ENCODE measurements around the gene DNAJC22.

DNA sequence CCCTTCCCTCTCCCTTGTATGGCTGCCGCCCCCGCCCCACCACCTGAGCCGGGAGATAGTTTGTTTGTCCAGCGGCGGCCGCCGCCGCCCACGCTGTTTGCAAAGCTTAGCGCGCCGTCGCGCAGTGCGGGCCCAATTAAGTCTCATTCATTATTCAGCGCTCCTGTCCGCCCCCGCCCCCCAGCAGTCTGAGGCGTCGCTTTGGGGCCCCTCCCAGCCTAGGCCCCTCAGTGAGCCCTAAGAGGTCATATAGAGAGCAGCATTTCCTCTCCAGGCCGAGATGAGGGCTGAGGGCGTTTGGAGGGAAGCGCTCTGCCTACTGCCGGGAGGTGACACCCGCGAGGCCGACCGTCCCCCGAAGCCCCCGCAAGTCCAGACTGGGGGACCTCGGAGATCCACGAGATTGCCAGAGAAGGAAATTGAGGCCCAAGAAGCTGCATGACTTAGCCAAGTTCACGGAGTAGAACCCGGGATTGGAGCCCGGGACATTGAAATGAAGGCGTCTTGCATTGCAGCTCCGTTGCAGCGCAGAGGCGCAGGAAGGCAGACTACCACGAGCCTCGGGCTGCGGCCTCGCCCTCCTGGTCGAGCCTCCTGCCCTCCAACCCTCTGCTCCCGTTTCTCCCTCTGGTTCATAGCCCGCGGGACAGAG is at the start of gene DNAJC22:
- TF ChIP-seq, protein P1, sequence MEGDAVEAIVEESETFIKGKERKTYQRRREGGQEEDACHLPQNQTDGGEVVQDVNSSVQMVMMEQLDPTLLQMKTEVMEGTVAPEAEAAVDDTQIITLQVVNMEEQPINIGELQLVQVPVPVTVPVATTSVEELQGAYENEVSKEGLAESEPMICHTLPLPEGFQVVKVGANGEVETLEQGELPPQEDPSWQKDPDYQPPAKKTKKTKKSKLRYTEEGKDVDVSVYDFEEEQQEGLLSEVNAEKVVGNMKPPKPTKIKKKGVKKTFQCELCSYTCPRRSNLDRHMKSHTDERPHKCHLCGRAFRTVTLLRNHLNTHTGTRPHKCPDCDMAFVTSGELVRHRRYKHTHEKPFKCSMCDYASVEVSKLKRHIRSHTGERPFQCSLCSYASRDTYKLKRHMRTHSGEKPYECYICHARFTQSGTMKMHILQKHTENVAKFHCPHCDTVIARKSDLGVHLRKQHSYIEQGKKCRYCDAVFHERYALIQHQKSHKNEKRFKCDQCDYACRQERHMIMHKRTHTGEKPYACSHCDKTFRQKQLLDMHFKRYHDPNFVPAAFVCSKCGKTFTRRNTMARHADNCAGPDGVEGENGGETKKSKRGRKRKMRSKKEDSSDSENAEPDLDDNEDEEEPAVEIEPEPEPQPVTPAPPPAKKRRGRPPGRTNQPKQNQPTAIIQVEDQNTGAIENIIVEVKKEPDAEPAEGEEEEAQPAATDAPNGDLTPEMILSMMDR (IDR thresholded peaks at IDR 0.05 in 8 of 11, conservative IDR thresholded peaks at IDR 0.05 in 3 of 11) = no peak
- TF ChIP-seq POLR2AphosphoS5 (IDR thresholded peaks at IDR 0.05) (no peak), POLR2A (IDR thresholded peaks at IDR 0.05) (no peak)

Data from spleen (tissue), 7 donors.